SKM-1 (cell line): Measurements from ENCODE around the gene ZFR.
"Not testable (repeated sequence)": the region's sequence is repeated elsewhere in the genome, so short reads cannot be mapped to it uniquely, and the experiment has no call there.

Experiments
- DNase-seq: peaks from one replicate; lab custom pipeline; 2025; ENCODE audit not compliant: unreplicated experiment; lab: John Stamatoyannopoulos, UW

The ZFR gene

GRCh38 chr5:32452316-32452715 is 7.8 kb upstream of the ZFR start:
- DNase-seq: not testable (repeated sequence)

- no peak for DNase-seq
Observed at GRCh38 chr5:32450952-32451351, 6.4 kb upstream of the ZFR start.

- DNase-seq: no peak
Observed at GRCh38 chr5:32449262-32449661, 4.7 kb upstream of the ZFR start.

- DNase-seq: no peak
Observed at GRCh38 chr5:32446630-32447029, 2.1 kb upstream of the ZFR start.

GRCh38 chr5:32445831-32446614 is 1.5 kb upstream of the ZFR start:
- DNase-seq: no peak

GRCh38 chr5:32445287-32445758 is 783 bp upstream of the ZFR start:
- no peak for DNase-seq

GRCh38 chr5:32443541-32444430 is 754 bp downstream of the ZFR start:
- DNase-seq: no peak

- no peak for DNase-seq
Observed at GRCh38 chr5:32443145-32443540, 1.4 kb downstream of the ZFR start.

- DNase-seq: no peak
Observed at GRCh38 chr5:32439086-32439642, 5.4 kb downstream of the ZFR start.

GRCh38 chr5:32436553-32437242 is 7.8 kb downstream of the ZFR start:
- DNase-seq: no peak

GRCh38 chr5:32435383-32435782 is 9.2 kb downstream of the ZFR start:
- DNase-seq: no peak

- no peak for DNase-seq
Observed at GRCh38 chr5:32434221-32434620, 10.3 kb downstream of the ZFR start.

GRCh38 chr5:32432633-32433032 is 11.9 kb downstream of the ZFR start:
- no peak for DNase-seq

- DNase-seq: not testable (repeated sequence)
Observed at GRCh38 chr5:32430825-32431224, 13.7 kb downstream of the ZFR start.

GRCh38 chr5:32428426-32428825 is 16.1 kb downstream of the ZFR start:
- DNase-seq: no peak

- DNase-seq: no peak
Observed at GRCh38 chr5:32426440-32427151, 17.9 kb downstream of the ZFR start.

- no peak for DNase-seq
Observed at GRCh38 chr5:32422697-32423096, 21.8 kb downstream of the ZFR start.

GRCh38 chr5:32421075-32421474 is 23.5 kb downstream of the ZFR start:
- no peak for DNase-seq

GRCh38 chr5:32420506-32420905 is 24.0 kb downstream of the ZFR start:
- no peak for DNase-seq

GRCh38 chr5:32419791-32420190 is 24.7 kb downstream of the ZFR start:
- no peak for DNase-seq
